Measurements from ENCODE around the gene GRIK5. TPM values are rescaled to one million over a fixed set of nuclear protein-coding genes. Genes with fewer than 3 reads are reported as not detected.

GRIK5 gene
- total RNA-seq, 4 donors from 2014 or later = 1.6 to 13.1 (median 3.6) TPM

- H3K9me3 ChIP-seq = no peaks in the 10 kb centered on the region
- no peak overlapping the region for H3K4me3 ChIP-seq
- WGBS, 2 donors (ENCODE audit: low coverage in 1 of 2) = 84 to 100% methylated on average over 3 to 13 of the region's 18 CpGs
- H3K36me3 ChIP-seq = no peaks in the 10 kb centered on the region
- DNase-seq = no peak
- intact Hi-C loops (cut with DNase I; ENCODE audit: low total_unique reads) = no loop called here
- no peak for TF ChIP-seq POLR2AphosphoS5 (IDR thresholded peaks at IDR 0.05)
- in situ Hi-C loops (cut with MboI; ENCODE audit: low pct_ligation_motif_present in 1 of 4, low pct_unique_long_range_greater_than_20kb in 1 of 4, low sequenced_read_pairs in 3 of 4) = no loop called here
- no peak overlapping the region for H3K27ac ChIP-seq
- H3K27me3 ChIP-seq = no peaks in the 10 kb centered on the region
- peaks cover 0 to 8% (median 0%) of the 10 kb centered on the region in 4 donors for H3K4me1 ChIP-seq
Observed at GRCh38 chr19:42054205-42054604, 15.8 kb downstream of the GRIK5 start.

DNA sequence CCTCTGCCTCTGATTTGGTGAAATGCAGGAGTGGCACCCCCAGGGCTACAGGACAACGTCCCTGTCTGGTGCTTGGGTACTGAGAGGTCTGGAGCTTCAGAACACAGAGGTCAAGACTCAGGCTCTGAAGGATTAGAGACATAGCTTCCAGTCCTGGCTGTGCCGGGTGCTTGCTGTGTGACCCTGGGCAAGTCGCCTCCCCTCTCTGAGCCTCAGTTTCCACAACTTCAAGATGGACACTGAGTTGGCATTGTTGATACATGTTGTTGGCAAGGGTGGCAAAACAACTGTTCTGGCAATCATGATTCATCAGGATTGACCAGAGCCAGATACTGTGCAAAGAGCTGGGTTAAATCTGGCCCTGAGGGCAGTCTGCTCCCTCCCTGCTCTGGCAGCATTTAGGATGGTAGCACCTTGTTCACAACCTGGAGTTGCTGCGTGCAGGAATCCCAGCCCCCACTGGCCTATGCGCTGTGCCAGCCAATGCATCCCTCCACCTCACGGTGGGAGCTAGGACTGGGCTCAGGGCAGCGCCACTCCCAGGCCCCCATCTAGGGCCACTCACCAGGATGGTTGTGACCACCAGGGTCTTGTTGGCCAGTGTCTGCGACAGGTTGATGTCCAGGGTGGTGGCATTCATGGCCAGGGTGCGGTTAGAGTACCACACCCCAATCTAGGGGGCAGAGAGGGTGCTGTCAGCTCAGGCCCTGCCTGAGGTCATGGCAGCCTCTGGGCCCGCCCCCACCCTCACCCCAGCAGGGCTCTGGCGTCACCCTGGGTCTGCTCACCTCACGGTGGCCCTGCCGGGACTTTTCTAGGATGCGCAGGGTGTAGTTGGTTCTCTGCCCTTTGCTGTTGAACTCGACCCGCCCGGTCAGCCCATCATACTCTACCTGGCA is 16.7 kb downstream of the GRIK5 start:
- TF ChIP-seq EP300 (IDR thresholded peaks at IDR 0.05; ENCODE audit: low read depth) (no peak), POLR2A (IDR thresholded peaks at IDR 0.05) (no peak), POLR2AphosphoS5 (IDR thresholded peaks at IDR 0.05) (no peak)
- TF ChIP-seq, protein P1, sequence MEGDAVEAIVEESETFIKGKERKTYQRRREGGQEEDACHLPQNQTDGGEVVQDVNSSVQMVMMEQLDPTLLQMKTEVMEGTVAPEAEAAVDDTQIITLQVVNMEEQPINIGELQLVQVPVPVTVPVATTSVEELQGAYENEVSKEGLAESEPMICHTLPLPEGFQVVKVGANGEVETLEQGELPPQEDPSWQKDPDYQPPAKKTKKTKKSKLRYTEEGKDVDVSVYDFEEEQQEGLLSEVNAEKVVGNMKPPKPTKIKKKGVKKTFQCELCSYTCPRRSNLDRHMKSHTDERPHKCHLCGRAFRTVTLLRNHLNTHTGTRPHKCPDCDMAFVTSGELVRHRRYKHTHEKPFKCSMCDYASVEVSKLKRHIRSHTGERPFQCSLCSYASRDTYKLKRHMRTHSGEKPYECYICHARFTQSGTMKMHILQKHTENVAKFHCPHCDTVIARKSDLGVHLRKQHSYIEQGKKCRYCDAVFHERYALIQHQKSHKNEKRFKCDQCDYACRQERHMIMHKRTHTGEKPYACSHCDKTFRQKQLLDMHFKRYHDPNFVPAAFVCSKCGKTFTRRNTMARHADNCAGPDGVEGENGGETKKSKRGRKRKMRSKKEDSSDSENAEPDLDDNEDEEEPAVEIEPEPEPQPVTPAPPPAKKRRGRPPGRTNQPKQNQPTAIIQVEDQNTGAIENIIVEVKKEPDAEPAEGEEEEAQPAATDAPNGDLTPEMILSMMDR (IDR thresholded peaks at IDR 0.05) = no peak
- H3K4me1 ChIP-seq = peaks cover 0 to 15% (median 4%) of the 10 kb centered on the region in 4 donors
- no peak overlapping the region for H3K4me3 ChIP-seq
- H3K27ac ChIP-seq = no peak overlapping the region
- no peak for DNase-seq
- intact Hi-C loops (cut with DNase I; ENCODE audit: low total_unique reads) (no loop called here), in situ Hi-C loops (cut with MboI; ENCODE audit: low pct_ligation_motif_present in 1 of 4, low pct_unique_long_range_greater_than_20kb in 1 of 4, low sequenced_read_pairs in 3 of 4) (no loop called here)
- 86 to 88% methylated on average over 7 to 12 of the region's 17 CpGs for WGBS, 2 donors (ENCODE audit: low coverage in 1 of 2)
- no peaks in the 10 kb centered on the region for H3K27me3 ChIP-seq
- no peaks in the 10 kb centered on the region for H3K9me3 ChIP-seq
- no peaks in the 10 kb centered on the region for H3K36me3 ChIP-seq

- 83% methylated on average over 9 of the region's 10 CpGs; no CpG with 5 or more reads in 1 of the 2 donors for WGBS, 2 donors (ENCODE audit: low coverage in 1 of 2)
- no peaks in the 10 kb centered on the region for H3K36me3 ChIP-seq
- no peak overlapping the region for H3K27ac ChIP-seq
- H3K4me3 ChIP-seq = no peak overlapping the region
- no peaks in the 10 kb centered on the region for H3K9me3 ChIP-seq
- TF ChIP-seq POLR2A (IDR thresholded peaks at IDR 0.05) = no peak
- TF ChIP-seq POLR2AphosphoS5 (IDR thresholded peaks at IDR 0.05) = no peak
- TF ChIP-seq EP300 (IDR thresholded peaks at IDR 0.05; ENCODE audit: low read depth) = no peak
- in situ Hi-C loops (cut with MboI; ENCODE audit: low pct_ligation_motif_present in 1 of 4, low pct_unique_long_range_greater_than_20kb in 1 of 4, low sequenced_read_pairs in 3 of 4) (no loop called here), intact Hi-C loops (cut with DNase I; ENCODE audit: low total_unique reads) (no loop called here)
- no peak for DNase-seq
- H3K4me1 ChIP-seq = peaks cover 0 to 15% (median 4%) of the 10 kb centered on the region in 4 donors
- no peaks in the 10 kb centered on the region for H3K27me3 ChIP-seq
Observed at GRCh38 chr19:42052241-42052863, 17.7 kb downstream of the GRIK5 start.

DNA sequence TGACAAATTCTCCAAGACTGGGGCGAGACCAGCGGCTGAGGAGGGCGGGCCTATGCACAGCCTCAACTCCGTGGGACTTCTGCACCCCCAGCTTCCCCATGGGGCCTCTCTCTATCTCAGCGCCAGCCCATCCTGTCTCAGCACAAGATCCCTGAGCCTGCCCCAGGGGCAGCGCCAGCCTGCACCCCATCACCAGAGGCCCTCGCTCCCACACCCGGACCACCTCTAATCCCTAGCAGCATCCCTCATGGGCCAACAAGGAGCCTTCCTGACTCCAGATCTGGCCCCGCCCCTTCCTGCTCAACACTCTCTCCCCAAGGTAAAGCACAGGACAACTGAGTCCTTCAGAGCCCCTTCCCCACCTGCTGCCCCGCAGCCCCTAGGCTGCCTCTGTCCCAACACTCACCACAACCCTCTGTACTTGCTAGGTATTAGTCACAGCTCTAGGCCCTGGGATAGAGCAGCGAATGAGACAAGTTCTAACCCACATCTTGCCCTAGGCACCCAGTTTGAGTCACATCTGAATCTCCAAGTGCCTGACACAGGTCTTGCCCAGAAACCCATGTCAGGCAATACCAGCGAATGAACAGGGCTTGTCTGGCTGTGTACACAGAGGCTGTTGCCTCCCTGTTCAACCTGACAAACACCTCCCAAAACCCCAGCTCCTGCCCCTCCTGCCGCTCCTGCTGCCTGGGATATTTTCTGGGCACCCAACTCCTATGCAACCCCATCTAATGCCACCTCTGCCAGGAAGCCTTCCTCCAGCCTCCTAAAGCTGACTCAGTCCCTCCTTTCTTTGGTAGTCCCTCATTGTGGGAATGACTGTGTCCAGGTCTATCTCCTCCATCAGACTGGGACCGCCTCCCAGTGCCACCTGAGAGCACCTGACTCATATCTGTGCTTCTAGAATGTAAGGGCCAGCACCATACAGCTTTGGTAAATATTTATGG is 18.6 kb downstream of the GRIK5 start:
- in situ Hi-C loops (cut with MboI; ENCODE audit: low pct_ligation_motif_present in 1 of 4, low pct_unique_long_range_greater_than_20kb in 1 of 4, low sequenced_read_pairs in 3 of 4) (no loop called here), intact Hi-C loops (cut with DNase I; ENCODE audit: low total_unique reads) (no loop called here)
- 79% methylated on average over 11 of the region's 14 CpGs; no CpG with 5 or more reads in 1 of the 2 donors for WGBS, 2 donors (ENCODE audit: low coverage in 1 of 2)
- Histone ChIP-seq H3K27ac (no peak overlapping the region), H3K27me3 (no peaks in the 10 kb centered on the region), H3K4me1 (peaks cover 0 to 15% (median 4%) of the 10 kb centered on the region in 4 donors), H3K4me3 (no peak overlapping the region), H3K36me3 (no peaks in the 10 kb centered on the region), H3K9me3 (no peaks in the 10 kb centered on the region)
- DNase-seq = no peak
- TF ChIP-seq, protein P1 (IDR thresholded peaks at IDR 0.05) = no peak
- no peak for TF ChIP-seq POLR2A (IDR thresholded peaks at IDR 0.05)
- TF ChIP-seq EP300 (IDR thresholded peaks at IDR 0.05; ENCODE audit: low read depth) = no peak
- no peak for TF ChIP-seq POLR2AphosphoS5 (IDR thresholded peaks at IDR 0.05)
